GM19463 (cell line): ENCODE measurements around the gene ZNF468.
"Not testable (repeated sequence)": the region's sequence is repeated elsewhere in the genome, so short reads cannot be mapped to it uniquely, and the experiment has no call there.

Source experiments
- ATAC-seq: cut with Tn5 transposase; IDR thresholded peaks from one replicate; pipeline ENCODE4 v1.9.1; 2021; ENCODE audit warnings: mild to moderate bottlenecking, moderate library complexity; ENCODE audit not compliant: unreplicated experiment

Gene ZNF468

GRCh38 chr19:52829866-52830265, 27.6 kb downstream of the ZNF468 start:
- ATAC-seq, result not testable (repeated sequence)

DNA sequence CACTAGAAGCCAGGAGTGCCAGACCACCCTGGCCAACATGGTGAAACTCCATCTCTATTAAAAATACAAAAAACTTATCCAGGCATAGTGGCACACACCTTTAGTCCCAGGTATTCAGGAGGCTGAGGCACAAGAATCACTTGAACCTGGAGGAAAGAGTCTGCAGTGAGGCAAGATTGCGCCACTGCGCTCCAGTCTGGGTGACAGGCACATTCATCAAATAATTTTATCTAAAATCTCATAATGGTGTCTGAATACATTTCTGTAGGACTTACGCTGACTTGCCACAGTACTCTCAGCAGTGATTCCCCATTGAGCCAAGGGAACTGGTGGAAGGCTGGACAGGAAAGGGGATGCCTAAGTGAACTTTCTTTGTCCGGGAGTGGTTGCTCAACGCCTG, 31.7 kb downstream of the ZNF468 start:
- no peak for ATAC-seq

DNA sequence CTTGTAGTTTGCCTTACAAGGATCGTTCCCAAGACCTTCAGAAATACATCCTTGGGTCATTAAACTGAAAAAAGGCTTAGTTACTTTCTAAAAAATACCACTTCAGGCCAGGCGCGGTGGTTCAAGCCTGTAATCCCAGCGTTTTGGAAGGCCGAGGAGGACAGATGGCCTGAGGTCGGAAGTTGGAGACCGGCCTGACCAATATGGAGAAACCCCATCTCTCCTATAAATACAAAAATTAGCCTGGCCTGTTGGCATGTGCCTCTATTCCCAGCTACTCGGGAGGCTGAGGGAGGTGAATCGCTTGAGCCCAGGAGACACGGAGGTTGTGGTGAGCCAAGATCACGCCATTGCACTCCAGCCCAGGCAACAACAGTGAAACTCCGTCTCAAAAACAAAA, 33.7 kb downstream of the ZNF468 start:
- ATAC-seq, result no peak

DNA sequence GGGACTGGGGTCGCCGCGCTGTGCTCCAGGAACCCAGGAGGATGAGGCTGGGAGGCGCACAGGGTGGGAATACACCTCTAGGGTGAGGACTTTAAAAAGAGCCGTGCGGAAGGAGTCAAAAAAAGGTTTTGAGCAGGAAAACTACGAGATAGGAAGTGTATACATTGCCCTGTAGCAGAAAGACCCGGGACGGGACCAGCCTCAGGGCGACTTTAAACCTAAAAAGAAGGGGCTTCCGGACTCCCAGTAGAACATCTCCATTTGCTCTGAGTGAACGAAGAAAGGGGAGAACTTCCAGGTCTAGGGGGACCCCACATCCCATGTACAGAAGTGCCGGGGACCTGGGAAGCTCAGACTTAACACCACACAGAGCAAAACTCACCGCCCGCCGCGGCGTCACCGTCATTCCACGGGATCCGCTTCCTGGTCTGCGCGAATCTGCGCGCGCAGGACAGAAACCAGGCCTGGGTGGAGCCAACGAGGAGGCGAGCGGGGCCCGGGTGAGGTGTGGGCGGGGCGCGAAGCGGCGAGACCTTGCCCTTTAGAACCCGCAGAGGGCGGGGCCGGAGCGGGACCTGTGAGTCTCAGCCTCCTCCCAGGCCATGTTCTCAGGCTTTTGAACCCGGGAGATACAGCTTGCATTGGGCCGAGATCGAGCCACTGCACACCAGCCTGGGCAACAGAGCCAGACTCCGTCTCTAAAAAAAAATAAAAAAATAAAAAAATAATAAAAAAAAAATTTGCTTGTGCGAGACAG, 36.0 kb downstream of the ZNF468 start, which contains the start of gene ZNF28:
Gene ZNF28, minus strand, starts transcription at position 430 of the 757 bp plus-strand sequence. CDS start 3,675 bp downstream, outside the sequence.
- peak; percentile 99 for ATAC-seq

DNA sequence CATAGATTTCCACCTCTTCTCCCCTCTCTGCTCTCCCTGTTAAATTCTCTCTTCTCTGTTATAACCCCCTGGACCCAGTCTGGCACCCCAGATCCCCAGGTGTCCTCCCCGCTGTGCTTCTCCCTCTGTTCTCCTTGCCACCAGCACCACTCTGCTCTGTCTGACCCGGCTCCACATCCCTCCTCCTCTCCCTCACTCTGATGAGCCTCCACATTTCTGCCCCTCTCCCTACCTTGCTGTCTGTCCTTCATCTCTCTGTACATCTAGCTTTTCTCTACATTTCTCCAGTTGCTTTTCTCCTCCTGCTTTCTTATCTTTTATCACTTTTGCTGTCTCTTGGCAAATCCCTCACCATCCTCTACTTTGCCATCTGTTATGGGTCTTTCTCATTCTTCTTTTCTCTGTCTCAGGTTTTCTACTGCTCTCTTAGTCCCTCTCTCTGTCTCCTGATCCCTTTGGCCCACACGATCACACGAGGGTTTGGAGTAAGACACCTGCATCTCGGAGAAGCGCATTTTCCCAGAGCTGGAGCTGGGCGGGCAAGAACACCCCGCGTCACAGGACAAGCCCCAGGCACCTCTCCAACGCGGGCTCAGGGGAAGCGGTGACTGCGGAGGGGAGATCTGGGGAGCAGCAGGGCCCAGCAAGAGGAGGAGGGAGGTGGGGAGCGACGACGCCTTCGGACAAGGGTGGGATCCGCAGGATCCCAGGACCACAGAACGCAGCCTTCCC, 36.8 kb downstream of the ZNF468 start:
- peak; percentile 33 for ATAC-seq

DNA sequence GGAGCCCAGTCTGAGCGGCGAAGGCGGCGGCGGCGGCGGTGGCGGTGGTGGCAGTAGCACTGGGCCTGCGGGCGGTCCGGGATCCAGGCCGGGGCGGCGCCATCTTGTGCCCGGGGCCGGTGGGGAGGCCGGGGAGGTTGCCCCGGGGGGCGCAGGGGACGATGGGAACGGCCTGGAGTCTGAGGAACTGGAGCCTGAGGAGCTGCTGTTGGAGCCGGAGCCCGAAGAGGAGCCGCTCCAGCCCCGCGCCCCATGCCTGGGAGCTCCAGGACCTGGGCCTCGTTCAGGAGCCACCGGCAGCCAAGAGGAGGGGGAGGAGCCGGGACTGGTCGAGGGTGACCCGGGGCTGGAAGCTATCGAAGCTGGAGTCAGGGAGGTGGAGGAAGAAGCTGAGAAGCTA, 47.6 kb downstream of the ZNF468 start:
- ATAC-seq, result no peak

GRCh38 chr19:52799950-52800640, 57.3 kb downstream of the ZNF468 start:
- not testable (repeated sequence) for ATAC-seq

- ATAC-seq, result no peak
These were observed 68.0 kb downstream of the ZNF468 start for GRCh38 chr19:52789440-52789839.
